DOHH2 (cell line): ENCODE data around the gene DUSP2.

Experiments used
- EZH2phosphoT487 ChIP-seq: fragments of 200-600 bp; sonication (generic); IDR thresholded peaks from 2 replicates; pipeline ENCODE4 v1.6.1; 2017; ENCODE audit warnings: borderline replicate concordance, mild to moderate bottlenecking, antibody characterized with exemption, low read length, moderate library complexity, mixed read lengths
- TF ChIP-seq, protein P1 (sequence below): fragments of 200-600 bp; sonication (generic); IDR thresholded peaks from one replicate; pipeline ENCODE4 v1.5.1; 2014; ENCODE audit warnings: antibody characterized with exemption, mild to moderate bottlenecking, low read depth, low read length; ENCODE audit not compliant: poor library complexity, severe bottlenecking

DNA sequence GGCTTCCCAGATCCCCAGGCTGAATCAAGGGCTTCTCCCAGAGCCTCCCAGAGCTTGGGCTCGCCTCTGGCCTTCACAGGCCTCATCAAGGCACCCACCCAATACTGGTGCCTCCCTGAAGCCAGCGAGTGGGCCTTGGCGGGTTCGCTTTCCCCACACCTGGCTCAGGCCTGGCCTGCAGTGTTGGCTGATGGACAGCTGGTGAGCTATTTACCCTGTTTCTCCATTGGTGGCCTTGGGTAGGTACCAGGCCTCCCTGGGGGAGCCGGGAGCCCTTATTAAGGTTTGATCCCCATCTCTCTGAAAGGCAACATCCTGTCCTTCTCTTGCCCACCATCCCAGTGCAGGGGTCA is 18.2 kb upstream of the DUSP2 start:
- TF ChIP-seq, protein P1, sequence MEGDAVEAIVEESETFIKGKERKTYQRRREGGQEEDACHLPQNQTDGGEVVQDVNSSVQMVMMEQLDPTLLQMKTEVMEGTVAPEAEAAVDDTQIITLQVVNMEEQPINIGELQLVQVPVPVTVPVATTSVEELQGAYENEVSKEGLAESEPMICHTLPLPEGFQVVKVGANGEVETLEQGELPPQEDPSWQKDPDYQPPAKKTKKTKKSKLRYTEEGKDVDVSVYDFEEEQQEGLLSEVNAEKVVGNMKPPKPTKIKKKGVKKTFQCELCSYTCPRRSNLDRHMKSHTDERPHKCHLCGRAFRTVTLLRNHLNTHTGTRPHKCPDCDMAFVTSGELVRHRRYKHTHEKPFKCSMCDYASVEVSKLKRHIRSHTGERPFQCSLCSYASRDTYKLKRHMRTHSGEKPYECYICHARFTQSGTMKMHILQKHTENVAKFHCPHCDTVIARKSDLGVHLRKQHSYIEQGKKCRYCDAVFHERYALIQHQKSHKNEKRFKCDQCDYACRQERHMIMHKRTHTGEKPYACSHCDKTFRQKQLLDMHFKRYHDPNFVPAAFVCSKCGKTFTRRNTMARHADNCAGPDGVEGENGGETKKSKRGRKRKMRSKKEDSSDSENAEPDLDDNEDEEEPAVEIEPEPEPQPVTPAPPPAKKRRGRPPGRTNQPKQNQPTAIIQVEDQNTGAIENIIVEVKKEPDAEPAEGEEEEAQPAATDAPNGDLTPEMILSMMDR: no peak
- no peak for TF ChIP-seq EZH2phosphoT487
